GM12864 (cell line): Measurements from ENCODE around the gene CHST12.
"Not testable (repeated sequence)": the region's sequence is repeated elsewhere in the genome, so short reads cannot be mapped to it uniquely, and the experiment has no call there.

Experiments
- DNase-seq: peaks from one replicate; pipeline ENCODE4 v3.0.0-alpha.2; 2011; ENCODE audit warnings: low read depth
- H3K4me3 ChIP-seq: 2 replicates; pipeline ENCODE4 v1.5.1; 2011; ENCODE audit warnings: mild to moderate bottlenecking, low read depth, low read length, control low read depth
- CTCF ChIP-seq: IDR thresholded peaks from 2 replicates; pipeline ENCODE4 v1.5.1; 2011; ENCODE audit warnings: low read depth, mild to moderate bottlenecking, moderate library complexity, low read length, control low read depth, inconsistent platforms; ENCODE audit errors: missing control alignments

Gene CHST12

GRCh38 chr7:2462731-2463130 is 59.3 kb downstream of the CHST12 start:
- H3K4me3 ChIP-seq = no peak overlapping the region
- DNase-seq = no peak
- TF ChIP-seq CTCF = no peak

GRCh38 chr7:2465928-2466327 is 62.5 kb downstream of the CHST12 start:
- no peak overlapping the region for H3K4me3 ChIP-seq
- no peak for TF ChIP-seq CTCF
- DNase-seq = no peak

GRCh38 chr7:2466675-2467074 is 63.3 kb downstream of the CHST12 start:
- no peak overlapping the region for H3K4me3 ChIP-seq
- TF ChIP-seq CTCF = no peak
- no peak for DNase-seq

GRCh38 chr7:2468227-2468626 is 64.8 kb downstream of the CHST12 start:
- no peak for TF ChIP-seq CTCF
- DNase-seq = no peak

GRCh38 chr7:2469460-2470203 is 66.2 kb downstream of the CHST12 start:
- H3K4me3 ChIP-seq, DNase-seq: not testable (repeated sequence)

More at GRCh38 chr7:2468227-2468626, 64.8 kb downstream of the CHST12 start:
- H3K4me3 ChIP-seq = no peak overlapping the region

GRCh38 chr7:2470204-2471021 is 67.0 kb downstream of the CHST12 start:
- H3K4me3 ChIP-seq = no peak overlapping the region

More at GRCh38 chr7:2470204-2471021, 67.0 kb downstream of the CHST12 start:
- no peak for TF ChIP-seq CTCF
- DNase-seq = no peak
